Suppressor macrophage treated with lipopolysaccharide for 4 hours (primary cell): ENCODE measurements around the gene CDKN1B.
A peak's percentile ranks its signal among the peaks of the same experiment; 100 is the strongest.

Experiments
- DNase-seq: peaks from one replicate; pipeline ENCODE4 v3.0.0-alpha.2; 2020

Gene CDKN1B

GRCh38 chr12:12704593-12705230 is 12.5 kb upstream of the CDKN1B start:
- DNase-seq = peak; percentile 75

GRCh38 chr12:12705838-12706520 is 11.2 kb upstream of the CDKN1B start:
- no peak for DNase-seq

GRCh38 chr12:12713932-12714275 is 3.3 kb upstream of the CDKN1B start:
- no peak for DNase-seq

- no peak for DNase-seq
Observed at GRCh38 chr12:12714276-12715021, 2.7 kb upstream of the CDKN1B start.

GRCh38 chr12:12715128-12715458 is 2.1 kb upstream of the CDKN1B start:
- DNase-seq = no peak

GRCh38 chr12:12715459-12716150 is 1.6 kb upstream of the CDKN1B start:
- DNase-seq = no peak

- DNase-seq = no peak
Observed at GRCh38 chr12:12716151-12716792, 896 bp upstream of the CDKN1B start.

- peak; percentile 75 for DNase-seq
Observed at GRCh38 chr12:12717586-12718380, 615 bp downstream of the CDKN1B start.

- DNase-seq = peak; percentile 55
Observed at GRCh38 chr12:12718381-12718759, 1.2 kb downstream of the CDKN1B start.

- peak; percentile 44 for DNase-seq
Observed at GRCh38 chr12:12718853-12719252, 1.7 kb downstream of the CDKN1B start.

GRCh38 chr12:12719496-12719895 is 2.3 kb downstream of the CDKN1B start:
- DNase-seq = peak; percentile 92

- peak; percentile 32 for DNase-seq
Observed at GRCh38 chr12:12720052-12720451, 2.9 kb downstream of the CDKN1B start.

- no peak for DNase-seq
Observed at GRCh38 chr12:12720672-12721161, 3.5 kb downstream of the CDKN1B start.

- no peak for DNase-seq
Observed at GRCh38 chr12:12721176-12721751, 4.1 kb downstream of the CDKN1B start.

GRCh38 chr12:12721814-12722434 is 4.8 kb downstream of the CDKN1B start:
- DNase-seq = no peak

GRCh38 chr12:12722435-12723148 is 5.4 kb downstream of the CDKN1B start:
- DNase-seq = peak; percentile 69

GRCh38 chr12:12723149-12723680 is 6.0 kb downstream of the CDKN1B start:
- no peak for DNase-seq

GRCh38 chr12:12723681-12724420 is 6.7 kb downstream of the CDKN1B start:
- peak; percentile 46 for DNase-seq

GRCh38 chr12:12724421-12725085 is 7.4 kb downstream of the CDKN1B start:
- DNase-seq = no peak
